Measurements from ENCODE around the gene HSD3B7.
"Not testable (repeated sequence)": the region's sequence is repeated elsewhere in the genome, so short reads cannot be mapped to it uniquely, and the experiment has no call there.

Gene HSD3B7

DNA sequence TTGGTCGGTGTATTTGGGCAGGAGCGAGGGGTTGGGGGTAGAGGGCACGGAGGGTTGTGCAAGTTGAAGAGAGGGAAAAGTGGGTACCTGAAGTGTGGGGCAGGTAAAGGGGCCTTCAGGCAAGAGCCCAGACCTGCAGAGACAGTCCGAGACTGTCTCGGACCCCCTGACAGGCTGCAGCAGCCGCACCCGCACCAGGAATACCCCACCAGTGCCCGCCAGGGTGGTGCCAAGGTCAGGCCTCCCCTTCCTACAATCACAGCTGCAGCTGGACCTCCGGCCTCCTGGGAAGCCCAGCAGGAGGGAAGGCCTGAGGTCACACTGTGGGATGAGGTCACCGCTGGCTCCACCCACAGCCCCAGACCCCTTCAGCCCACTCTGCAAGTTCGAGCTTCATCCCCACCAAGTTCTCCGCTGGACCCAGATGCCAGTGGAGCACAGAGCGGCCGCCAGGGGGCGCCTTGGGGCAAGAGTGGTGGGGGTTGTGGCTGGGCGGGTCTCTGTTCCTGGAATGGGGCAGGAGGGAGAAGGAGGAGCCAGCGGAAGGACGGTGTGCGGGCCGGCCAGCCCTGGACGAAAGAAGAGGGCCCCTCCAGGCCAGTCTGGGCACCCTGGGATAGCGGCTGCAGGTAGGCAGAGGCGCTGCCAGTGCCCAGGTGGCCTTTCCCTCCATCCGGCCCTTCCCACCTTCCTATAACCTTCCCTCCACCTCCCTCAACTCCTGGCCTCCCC, at the start of gene HSD3B7:
HSD3B7 (plus strand) TSS at position 539 of the 732 bp plus-strand sequence. CDS start 452 bp downstream, outside the sequence.
- ATAC-seq: peak; percentile 67 to 79

DNA sequence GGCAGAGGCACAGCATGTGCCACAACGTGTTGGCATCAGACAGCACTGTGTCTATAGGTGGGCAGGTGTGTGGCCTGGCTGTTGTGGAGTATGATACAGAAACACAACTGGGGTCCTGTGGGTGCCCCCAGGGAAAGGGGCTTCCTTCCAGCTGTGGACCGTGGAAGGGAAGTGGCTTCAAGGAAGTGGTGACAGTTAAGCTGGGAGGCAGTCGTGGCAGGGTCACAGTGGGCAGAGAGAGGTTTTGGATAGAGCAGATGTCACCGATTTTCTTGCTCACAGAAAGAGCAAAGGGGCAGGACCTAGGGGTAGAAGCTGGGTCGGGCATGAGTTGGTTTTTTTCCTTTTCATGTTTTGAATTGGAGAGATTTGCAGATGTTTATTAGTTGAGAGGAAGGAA, 47.3 kb upstream of the HSD3B7 start:
- no peak for ATAC-seq

DNA sequence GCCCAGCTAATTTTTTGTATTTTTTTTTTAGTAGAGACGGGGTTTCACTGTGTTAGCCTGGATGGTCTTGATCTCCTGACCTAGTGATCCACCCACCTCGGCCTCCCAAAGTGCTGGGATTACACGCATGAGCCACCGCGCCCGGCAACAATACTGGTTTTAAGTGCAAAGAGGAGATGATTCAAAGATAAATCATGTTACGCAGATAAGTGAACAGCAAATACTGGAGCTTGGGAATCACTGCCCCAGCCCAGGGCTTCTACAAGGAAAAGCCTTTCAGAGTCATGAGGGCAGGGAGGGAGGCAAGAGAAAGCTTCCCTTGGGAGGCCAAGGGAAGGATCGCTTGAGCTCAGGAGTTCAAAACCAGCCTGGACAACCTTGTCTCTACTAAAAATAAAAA, 45.4 kb upstream of the HSD3B7 start:
- not testable (repeated sequence) for ATAC-seq

DNA sequence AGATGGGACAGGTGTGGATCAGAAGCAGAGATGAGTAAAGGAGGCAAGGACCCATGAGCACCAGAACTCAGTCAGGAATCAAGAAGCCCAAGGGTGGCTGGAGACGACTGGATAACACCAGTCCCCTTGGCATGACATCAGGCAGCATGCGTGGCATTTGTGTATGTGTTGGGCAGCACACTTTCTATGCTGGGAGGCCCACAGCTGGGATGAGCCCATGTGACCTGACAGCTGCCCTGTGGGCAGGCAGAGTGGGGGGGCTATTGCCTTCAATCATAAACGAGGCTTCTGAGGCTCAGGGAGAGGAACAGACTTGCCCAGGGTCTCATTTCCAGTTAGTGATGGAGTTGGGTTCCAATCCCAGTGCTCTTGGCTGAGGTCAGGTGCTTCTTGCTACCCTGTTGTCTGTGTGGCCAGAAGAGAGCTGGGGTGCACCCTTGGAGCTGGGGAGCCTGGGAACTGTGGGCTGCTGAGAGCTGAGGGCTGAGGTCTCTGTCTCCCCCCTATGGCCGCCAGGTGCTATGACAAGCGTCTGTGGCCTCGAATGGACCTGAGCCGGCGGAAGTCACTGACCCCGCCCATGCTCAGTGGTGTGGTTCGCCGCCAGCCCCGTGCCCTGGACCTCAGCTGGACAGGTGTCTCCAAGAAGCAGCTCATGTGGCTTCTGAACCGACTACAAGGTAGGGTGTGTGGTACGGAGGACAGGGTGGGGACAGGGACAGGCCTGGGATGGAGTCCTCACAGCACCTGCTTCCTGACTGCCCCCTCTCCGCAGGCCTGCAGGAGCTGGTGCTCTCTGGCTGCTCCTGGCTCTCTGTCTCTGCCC, 43.2 kb upstream of the HSD3B7 start:
- peak; percentile 91 for ATAC-seq

DNA sequence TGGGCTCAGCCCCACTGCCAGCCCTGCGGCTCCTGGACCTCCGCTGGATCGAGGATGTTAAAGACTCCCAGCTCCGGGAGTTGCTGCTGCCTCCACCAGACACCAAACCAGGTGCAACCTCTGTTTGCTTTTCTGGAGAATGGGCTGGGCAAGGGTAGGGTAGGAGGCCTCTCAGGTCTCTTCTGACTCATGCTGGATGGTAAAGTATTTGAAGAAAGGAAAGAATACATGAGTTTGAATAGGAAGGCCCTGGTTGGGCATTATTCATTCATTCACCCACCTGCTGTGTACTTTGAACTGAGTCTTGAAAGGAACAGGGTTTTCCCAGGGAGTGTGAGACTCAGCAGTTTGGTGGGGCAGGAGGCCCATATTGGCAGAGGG, 42.6 kb upstream of the HSD3B7 start:
- ATAC-seq: peak in 1 of 2 donors; percentile 22

DNA sequence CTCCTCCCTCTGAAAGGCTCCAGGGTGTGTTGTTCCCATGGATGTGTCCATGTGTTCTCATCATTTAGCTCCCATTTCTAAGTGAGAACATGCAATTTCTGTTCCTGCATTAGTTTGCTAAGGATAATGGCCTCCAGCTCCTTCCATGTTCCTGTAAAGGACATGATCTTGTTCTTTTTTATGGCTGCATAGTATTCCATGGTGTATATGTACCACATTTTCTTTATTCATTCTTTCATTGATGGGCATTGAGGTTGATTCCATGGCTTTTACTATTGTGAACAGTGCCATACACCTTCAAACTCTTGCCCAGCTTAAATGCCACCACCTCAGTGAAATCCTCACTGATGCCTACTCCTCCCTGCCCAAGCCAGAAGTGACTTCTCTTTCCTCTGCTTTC, 40.7 kb upstream of the HSD3B7 start:
- ATAC-seq: no peak

DNA sequence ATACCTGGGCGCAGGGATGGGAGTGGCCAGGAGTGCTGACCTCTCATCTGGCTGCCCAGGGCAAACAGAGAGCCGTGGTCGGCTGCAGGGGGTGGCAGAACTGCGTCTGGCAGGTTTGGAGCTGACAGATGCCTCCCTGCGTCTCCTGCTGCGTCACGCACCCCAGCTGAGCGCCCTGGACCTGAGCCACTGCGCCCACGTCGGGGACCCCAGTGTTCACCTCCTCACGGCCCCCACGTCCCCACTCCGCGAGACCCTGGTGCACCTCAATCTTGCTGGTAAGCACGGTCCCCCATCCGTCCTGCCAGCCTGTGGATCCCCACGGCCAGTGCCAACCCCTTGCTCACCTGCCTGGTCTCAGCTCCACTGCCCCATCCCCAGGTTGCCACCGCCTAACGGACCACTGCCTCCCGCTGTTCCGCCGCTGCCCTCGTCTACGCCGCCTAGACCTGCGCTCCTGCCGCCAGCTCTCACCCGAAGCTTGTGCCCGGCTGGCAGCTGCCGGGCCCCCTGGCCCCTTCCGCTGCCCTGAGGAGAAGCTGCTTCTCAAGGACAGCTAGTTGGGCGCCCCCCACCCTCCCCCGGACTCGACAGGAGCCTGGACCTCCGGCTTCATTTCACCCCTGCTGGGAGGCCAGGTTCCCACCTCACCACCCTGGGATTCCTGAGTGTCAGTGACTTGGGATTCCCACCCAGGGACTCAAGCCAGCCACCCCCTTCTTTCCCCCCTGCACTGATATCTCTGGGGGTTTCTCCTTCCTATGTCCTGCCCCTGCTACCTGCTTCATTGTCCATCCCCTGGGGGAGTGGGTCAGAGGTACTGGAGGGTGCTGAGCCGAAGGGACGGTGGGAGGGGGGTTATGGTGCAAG, 38.1 kb upstream of the HSD3B7 start:
- ATAC-seq: no peak

DNA sequence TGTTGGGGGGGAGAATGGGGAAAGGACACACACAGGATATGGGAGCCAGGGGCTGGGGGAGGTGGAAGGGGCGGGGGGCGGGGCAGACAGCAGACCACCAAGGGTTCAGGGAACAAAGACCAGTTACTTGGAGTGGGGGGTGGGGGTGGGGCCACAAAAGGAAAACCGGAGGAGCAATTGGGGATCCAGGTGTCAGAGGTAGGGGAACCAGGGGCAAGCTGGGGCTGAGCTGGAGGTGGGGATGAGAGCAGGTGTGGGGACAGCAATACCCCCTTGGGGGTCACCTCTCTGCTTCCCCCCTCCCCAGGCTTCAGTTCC, 37.5 kb upstream of the HSD3B7 start:
- ATAC-seq: no peak

DNA sequence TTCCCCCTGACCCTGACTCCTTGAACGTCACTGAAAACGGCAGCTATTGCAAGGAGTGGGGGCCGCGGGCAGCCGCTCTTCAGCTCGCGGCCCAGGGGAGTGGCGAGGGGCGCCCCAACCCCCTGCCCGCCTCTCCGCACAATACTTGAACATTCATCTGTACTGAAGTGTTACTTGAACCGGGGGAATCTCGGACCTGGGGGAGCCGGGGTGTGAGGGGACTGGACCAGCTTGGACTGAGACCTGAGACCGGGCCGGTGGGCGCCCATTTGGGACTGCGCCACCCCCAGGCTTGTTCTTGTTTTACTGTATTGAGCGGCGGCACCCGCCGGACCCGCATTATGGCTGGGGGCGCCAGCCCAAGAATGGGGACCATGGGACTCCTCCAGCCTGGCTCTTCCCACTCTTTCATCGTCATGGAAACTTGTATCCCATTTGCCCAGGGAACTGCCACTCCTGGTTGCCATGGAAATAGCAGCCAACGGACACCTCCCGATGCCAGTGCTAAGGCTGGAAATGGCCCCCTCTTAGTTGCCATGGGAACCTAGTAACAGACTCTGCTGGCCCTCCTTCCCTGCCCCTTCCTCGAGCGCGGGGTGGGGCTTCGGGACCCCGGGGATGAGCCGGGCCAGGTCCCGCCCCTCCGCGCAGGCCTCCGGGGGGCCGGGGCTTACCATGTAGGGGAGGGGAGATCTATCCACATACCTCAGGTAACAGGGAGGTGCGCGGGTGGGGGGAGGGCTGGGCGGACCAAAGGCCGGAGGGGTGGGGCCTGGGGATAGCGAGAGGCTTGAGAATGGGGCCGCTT, 36.9 kb upstream of the HSD3B7 start:
- ATAC-seq: no peak

DNA sequence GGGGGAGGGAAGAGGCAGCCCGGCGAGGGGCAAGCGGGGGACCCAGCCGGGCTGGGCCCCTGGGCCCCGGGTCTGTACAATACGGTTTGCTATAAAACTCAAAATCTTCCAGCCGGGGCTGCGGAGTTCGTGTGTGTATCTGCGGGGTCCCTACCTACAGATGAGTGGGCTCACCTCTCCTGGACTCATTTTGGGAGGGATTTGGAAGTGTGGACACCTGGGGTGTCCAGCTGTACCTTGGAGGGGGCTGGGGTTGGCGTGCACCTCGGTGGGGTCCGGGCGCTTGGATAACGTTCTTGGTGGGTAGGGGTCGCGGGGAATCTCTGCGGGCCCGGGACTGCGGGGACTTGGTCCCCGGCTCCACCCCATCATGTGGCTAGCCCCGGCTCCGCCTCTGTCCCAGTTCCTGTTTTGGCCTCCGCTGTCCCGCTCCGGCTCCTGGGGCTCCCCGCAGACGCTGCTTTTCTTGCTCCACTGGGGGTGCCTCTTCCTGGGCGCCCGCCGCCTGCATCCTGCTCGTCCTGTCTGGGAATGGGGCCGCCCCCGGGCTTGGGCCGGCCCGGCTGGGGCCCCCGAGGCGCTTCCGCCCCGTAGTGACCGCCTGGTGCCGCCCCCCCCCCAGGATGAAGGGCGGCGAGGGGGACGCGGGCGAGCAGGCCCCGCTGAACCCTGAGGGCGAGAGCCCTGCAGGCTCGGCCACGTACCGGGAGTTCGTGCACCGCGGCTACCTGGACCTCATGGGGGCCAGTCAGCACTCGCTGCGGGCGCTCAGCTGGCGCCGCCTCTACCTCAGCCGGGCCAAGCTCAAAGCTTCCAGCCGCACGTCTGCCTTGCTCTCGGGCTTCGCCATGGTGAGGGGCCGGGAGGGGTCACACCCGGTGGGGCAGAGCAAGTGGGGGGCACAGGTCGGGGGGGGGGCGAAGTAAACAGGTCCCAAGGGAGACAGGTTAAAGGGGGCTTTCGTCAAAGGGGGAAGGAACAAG, 36.0 kb upstream of the HSD3B7 start, which contains the start of gene ORAI3:
ORAI3 (plus strand) TSS at position 402 of the 983 bp plus-strand sequence; CDS start at position 624, 222 bp downstream.
- ATAC-seq: peak; percentile 54 to 55

DNA sequence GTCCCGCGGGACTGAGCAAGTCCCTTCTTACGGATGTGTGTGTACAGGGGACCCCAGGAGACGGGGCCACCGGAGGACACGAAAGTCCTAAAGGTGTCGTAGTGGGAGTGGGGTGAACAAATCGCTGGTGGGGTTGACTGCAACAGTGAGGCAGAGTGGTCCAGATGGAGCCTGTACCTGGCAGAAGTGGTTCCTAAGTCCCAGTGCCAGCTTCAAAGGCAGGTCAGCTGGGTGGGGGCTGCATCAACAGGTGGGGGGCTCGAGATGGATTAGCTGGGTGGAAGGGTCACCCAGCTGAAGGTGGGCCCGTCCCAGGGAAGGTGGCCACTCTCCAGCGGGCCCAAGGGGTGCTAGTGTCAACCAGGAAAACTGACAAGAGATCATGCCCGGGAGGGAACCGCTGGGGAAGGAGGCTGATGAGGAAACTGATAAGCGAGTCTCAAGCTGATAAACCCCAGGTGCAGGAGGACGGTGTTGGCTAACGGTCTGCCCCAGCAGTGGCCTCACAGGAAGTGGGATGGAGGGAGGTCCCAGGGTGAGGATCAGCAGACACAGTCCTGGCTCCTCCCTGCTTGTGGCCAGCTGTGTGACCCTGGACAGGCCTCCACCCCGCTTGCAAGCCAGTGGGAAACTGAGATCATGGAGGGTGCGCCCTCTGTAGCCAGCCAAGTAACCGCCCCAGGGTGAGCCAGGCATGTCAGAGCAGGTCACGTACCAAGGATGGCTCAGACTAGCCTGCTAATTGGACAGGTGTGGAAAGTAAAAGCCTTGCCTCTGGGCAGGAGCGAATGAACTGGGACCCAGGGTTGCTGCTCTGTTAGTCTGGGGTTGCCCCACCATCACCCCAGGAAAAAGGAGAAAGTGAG, 35.1 kb upstream of the HSD3B7 start:
- ATAC-seq: peak; percentile 51 to 58

DNA sequence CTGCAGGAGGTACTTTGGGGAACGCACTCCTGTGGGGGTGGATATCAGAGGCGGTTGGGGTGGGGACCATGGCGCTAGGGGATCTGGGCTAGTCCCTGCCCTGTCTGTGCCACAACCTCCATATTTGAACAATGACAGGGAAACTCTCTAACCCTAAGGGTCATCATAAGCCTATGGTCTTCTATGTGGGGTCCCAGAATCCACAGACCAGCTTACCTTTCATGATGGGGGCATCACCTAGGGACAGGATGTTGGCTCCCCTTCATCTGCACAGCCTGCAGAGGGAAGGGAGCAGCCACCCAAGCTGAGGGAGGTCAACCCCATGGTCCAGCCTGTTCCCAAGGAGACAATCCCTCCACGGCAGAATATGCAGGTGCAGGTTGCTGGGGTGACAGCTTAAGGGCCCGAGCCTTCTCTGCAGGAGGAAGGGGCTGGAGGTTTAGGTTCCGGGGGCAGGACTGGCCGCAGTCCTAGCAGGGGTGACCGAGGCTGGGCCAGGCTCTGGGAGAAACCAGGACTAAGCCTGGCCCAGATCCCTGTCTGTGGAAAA, 34.4 kb upstream of the HSD3B7 start:
- peak in 1 of 2 donors; percentile 2 for ATAC-seq

DNA sequence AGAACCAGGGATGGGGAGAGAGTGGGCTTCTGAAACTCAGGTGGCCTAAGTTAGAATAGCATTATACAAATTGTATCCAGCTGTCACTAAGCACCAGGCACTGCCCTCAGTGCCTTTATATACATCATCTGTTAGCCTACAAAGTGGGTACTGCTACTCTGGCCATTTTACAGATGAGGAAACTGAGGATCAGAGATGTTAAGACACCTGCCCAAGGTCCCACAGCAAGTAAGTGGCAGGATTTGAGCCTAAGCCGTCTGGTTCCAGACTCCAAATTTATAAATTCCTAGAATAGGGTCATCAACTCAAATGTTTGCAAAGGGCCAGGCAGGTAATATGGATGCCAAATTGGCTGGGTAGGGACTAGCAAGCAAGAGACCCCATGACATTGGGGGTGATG, 33.8 kb upstream of the HSD3B7 start:
- ATAC-seq: no peak

DNA sequence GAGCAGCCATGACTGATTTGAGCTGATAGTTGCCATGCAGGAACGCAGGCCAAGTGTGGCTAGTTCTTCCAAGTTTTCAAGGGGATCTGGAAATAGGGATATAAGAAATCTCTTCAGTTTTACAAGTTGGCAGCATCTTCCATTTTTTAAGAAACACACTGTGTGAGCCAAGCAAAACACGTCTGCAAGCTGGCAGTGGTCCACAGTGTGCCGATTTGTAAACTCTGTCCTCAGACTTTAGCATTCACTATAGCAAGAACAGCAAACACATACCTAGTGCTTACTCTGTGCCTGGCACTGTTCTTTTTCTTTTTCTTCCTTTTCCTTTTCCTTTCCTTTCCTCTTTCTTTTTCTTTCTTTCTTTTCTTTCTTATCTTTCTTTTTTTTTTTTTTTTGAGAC, 33.3 kb upstream of the HSD3B7 start:
- no peak for ATAC-seq

DNA sequence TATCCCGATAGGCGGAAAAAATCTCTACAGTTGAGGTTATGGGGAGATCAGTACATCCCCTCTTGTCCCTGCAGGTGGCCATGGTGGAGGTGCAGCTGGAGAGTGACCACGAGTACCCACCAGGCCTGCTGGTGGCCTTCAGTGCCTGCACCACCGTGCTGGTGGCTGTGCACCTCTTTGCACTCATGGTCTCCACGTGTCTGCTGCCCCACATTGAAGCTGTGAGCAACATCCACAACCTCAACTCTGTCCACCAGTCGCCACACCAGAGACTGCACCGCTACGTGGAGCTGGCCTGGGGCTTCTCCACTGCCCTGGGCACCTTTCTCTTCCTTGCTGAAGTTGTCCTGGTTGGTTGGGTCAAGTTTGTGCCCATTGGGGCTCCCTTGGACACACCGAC, 31.9 kb upstream of the HSD3B7 start:
- ATAC-seq: no peak

DNA sequence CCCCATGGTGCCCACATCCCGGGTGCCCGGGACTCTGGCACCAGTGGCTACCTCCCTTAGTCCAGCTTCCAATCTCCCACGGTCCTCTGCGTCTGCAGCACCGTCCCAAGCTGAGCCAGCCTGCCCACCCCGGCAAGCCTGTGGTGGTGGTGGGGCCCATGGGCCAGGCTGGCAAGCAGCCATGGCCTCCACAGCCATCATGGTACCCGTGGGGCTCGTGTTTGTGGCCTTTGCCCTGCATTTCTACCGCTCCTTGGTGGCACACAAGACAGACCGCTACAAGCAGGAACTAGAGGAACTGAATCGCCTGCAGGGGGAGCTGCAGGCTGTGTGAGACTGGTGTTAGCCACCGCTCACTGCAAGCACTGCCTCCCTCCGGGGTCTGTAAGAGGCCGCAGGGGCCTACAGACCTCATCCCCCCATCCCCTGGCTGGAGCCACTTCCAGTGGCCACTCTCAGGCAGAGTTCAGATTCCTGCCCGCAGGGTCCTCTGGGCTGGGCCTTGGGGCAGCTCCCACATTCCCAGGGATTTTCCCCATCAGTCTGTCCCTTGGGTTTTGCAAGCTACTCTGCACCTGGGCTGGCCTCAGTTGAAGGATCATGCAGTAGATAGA, 31.4 kb upstream of the HSD3B7 start:
- ATAC-seq: peak in 1 of 2 donors; percentile 13

DNA sequence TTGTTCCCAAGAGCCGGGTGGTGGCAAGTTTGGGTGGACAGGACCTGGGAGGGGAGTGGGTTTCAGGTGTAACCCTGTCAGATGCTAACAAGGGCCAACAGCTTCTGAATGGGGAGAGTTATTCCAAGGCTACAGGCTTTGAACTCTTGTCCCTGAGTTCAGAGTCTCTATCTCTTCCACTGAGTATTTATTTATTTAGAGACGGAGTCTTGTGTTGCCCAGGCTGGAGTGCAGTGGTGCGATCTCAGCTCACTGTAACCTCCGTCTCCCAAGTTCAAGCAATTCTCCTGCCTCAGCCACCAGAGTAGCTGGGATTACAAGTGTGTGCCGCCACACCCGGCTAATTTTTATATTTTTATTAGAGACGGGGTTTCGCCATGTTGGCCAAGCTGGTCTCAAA, 30.0 kb upstream of the HSD3B7 start:
- no peak for ATAC-seq

DNA sequence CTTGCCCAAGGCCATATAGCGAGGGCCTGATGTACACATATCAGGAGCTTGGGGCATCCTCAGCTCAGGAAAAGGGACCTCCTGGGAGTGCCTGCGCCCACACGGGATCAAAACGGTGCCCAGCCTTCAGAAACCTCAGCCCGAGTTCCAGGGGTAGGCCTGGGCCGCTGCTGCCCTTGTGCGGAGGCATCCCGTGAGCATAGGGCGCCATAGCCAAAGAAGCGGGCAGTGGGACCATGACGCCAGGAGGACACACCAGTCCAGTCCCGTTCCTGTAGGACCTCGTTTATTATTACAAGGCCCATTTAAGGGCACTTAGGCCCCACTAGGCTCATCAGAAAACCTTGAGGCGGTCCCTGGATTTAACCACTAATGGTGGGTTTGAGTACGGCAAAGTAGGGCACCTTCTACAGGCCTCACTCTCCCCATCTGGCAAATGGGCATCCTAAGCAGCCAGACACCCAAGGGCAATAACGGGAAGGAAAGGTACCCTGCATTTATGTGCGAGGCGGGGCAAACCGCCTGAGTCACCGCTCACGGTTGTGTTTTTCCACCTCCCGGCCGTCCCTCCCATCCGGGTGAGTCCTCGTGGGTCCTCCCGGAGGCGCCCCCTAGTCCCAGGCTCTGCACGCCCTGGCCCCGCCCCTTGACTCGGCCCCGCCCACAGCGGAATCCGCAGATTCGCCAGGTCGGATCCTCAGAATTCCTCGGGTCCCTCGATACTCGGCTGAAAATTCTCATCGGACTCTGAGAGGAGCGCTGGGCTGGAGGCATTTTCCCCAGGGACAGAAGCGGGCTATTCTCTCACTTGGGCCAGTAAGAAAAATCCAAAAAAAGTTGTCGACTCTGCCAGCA, 28.2 kb upstream of the HSD3B7 start:
- ATAC-seq: peak; percentile 78 to 81
